GM18519 (cell line): ENCODE results near the gene RIT2.

ENCODE experiments used
- ATAC-seq: cut with Tn5 transposase; IDR thresholded peaks from one replicate; pipeline ENCODE4 v1.9.1; 2021; ENCODE audit warnings: mild to moderate bottlenecking, moderate library complexity; ENCODE audit not compliant: unreplicated experiment, low FRiP score

RIT2 gene

DNA sequence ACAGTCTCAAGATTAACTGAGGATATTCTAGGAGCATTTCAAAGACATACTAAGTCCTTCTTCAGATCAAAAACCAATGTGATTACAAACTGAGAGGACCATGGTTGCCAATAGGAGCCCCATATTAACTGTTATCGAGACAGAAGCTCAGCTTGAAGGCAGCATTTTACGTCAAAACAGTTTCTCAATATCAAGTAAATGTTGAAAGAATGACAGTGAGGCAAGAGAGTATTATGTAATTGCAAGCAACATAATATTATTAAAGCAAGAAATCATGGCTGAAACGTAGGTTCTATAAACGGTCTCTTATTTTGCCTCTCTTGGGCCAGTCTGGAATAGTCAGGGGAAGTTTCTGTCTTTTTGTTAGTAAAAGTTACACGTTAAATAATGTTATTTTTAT is 22.9 kb downstream of the RIT2 start:
- ATAC-seq, result no peak

DNA sequence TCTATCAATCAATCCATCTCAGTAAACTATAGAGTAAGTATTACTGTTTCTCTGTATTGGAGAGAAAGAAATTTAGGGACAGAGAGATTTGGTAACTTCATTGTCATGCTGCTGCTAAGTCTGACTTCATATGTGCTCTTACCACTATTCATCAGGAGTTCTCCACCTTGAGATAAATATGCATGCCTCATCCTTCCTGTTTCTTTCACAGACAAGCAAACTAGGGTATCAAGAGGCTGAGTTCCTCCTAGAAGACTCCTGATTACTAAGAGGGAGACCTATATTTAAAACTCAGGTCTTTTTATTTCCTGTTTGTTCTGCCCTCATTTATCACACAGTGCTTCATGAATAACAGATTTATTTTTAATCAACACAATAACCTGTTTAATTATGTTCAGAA is 34.1 kb downstream of the RIT2 start:
- no peak for ATAC-seq

DNA sequence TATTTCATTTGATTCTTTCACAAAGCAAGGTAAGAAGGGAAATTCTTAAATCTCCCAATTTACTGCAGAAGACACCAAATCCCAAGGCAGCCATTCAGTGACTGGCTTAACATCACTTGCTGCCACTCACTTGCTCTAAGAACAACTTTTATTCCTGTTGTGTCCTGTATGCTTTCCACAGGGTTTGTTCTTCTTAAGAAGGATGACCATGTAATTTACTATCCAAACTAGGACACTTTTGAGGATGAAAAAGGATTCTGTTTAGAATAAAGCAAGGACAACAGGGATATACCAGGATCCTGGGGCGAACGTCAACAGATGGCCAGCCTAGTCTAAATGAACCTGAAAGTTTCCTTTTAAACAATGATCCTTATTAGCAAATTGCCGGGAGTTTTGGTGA is 34.8 kb downstream of the RIT2 start:
- no peak for ATAC-seq

- ATAC-seq, result no peak
Observed at GRCh38 chr18:43079422-43079821, 36.1 kb downstream of the RIT2 start.

GRCh38 chr18:43078478-43079092 is 36.9 kb downstream of the RIT2 start:
- no peak for ATAC-seq

DNA sequence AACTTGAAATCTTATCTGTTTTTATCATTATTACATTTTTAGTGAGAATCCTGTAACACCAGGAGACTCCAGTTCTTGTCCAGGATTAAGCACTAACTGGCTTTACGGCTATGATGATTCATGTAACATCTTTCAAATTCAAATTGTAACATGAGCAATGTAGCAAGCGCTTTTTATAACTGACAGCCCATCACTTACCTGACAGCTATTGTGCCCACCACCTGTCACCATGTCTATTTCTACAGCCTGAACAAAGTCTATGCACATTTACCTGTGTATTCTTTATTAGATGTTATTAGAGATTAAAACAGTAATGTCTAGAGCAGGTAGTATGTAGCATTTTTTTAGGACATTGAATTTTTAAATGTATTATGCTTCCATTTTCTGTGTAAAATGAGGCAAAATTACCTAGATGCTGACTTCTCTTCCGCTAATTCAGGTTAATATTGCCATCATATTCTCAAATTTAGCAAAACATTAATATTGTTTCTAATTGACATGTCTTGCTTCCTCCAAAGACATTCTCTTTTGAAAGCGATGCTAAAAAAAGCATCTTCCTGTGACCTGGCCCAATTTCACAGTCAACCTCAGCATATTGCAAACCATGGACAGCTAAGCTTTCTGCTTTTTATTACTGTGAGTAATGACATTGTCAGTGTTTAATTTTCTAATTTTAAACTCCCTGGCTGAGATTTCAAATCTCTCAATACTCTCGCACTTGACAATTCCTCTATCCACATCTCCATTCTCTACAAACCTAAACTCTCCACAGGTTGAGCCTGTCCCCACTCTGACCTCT is 37.8 kb downstream of the RIT2 start:
- no peak for ATAC-seq

DNA sequence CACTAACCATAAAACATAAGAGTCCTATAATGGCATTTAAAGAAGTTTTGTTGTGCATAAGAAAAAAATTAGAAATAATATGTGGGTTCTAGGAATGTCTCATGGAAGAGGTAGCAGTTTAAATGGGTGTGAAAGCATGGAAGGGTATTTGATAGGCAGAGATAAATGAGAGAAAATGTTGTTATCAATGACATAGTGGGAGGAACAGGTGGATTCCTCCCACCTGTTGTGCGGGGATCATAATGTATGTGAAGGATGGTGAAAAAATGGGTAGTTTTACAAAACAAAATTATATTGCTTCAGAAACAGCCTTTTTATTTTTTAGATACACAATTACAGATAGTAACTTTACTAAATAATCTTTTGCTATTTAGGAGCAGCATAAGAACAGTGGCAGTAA is 41.7 kb downstream of the RIT2 start:
- no peak for ATAC-seq

GRCh38 chr18:43068781-43069180 is 46.7 kb downstream of the RIT2 start:
- ATAC-seq, result no peak

- ATAC-seq, result no peak
Observed at GRCh38 chr18:43067570-43067969, 47.9 kb downstream of the RIT2 start.

DNA sequence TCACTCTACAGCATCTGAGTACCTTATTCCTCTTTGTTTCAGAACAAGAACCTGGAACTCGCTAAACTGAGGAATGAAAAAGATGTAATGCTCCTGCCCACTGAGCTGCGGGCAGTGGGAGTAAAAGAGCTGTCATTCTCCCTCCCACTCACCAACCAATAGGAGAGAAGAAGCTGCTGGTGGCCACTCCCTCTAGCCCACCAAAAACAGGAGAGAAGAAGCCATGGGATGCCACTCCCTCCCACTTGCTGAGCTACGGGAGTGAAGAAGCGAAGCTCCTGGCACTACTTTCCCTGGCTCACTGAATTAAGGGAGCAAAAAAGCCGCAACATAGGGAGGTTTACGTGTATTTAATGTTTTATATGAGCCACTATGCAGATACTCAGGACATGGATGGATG is 53.7 kb downstream of the RIT2 start:
- ATAC-seq, result no peak

DNA sequence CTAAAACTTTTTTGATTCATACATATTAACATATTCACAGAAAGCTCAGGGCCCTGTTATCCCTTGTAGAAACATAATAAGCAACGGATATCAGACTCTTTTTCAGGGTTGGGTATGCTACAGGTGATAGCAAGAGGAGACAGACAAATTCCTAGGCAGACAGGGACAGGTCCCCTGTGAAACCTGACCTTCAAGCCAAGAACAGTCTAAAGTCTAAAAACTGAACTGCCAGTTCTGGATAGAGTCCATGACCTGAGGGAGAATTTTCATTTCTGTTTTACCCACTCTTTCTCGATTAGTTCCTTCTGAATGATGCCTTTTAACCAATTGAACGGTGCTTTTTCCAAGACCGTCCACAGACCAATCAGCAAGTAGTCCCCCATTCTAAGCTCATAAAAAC is 54.2 kb downstream of the RIT2 start:
- no peak for ATAC-seq

- ATAC-seq, result no peak
Observed at GRCh38 chr18:43060020-43060419, 55.5 kb downstream of the RIT2 start.

- ATAC-seq, result no peak
Observed at GRCh38 chr18:43054815-43055519, 60.5 kb downstream of the RIT2 start.

DNA sequence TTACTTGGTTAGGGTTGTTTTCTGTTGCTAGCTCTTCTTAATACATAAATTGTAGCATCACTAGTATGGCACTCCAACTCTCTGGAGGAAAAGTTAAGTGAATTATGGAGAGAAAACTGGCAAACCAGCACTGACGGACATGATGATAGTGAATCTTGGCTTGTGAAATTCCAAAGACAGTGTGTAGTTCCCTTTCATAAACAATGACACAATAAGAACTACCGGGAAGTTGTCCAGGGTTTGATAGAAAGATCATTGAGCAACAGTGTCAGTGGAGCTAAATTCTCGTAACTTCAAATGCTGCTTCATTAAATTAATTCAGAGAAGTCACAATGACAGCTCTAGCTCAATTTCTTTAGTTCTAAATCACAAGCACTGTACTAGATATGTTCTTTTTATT is 66.5 kb downstream of the RIT2 start:
- no peak for ATAC-seq

- ATAC-seq, result no peak
Observed at GRCh38 chr18:43046322-43046721, 69.2 kb downstream of the RIT2 start.

DNA sequence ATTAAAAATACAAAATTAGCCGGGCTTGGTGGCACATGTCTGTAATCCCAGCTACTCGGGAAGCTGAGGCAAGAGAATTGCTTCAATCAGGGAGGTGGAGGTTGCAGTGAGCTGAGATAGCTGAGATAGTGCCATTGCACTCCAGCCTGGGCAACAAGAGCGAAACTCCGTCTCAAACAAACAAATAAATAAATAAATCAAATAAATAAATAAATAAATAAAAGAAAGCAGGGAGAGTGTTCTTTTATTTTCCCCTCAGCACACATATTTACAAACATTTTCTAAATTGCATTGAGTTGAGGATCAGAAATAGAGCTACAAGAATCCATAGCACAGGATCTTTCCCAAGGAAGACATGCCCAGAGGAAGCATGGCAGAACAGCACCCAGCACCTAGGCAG is 71.9 kb downstream of the RIT2 start:
- ATAC-seq, result no peak

DNA sequence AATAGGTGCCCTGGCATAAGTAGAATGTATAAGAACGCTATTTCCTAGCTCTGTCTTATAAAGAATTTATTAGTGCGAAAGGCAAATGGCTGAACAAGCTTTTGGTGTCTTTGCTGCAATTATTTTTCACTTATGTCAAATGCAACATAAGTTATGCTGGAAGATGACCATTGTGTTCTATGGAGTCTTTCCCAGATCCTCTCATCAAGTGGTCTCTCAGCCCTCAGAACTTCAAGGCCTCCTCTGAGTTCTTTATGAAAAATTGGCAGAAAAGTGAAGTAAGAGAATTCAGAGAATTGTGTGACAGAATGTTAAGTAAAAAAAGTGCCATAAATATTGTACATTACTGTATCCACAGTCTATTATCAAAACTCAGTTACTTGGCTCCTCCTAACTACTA is 75.2 kb downstream of the RIT2 start:
- ATAC-seq, result no peak

DNA sequence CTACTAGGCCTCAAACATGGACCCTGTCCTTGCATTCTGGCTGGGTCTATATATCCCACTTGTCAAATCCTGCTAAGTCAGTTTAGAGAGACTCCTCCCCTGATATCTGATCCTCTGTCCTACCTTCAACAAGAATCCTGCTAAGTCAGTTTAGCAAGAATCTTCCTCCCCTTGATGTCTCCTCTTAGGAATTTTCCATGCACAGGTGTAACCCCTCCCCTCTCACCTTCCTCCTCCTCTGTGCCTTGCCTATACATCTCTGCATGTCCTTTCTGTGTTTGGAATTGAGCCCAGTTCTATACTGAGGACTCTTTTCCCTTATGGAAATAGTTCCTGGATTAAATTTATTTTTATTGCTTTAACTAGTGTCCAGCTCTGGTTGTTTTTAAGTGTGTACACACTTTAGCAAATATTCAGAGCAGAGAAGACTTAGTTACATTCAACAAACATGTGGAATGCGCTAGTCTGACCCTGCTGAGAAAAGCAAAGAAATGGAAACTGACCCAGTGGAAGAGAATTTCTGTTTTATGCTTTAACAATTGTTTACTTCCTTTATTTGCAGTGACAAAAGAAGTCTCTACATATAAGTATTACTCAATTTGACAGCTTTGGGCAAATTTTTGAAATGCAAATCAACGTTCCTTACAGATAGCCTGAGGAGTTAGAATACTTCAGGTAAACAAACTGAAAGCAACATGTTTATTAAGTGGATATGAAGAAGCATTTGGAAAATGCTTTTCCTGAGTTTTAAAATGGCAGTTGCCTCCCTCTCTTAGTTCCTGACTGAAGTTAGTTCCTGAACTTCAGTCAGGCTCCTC is 80.6 kb downstream of the RIT2 start:
- ATAC-seq, result no peak

DNA sequence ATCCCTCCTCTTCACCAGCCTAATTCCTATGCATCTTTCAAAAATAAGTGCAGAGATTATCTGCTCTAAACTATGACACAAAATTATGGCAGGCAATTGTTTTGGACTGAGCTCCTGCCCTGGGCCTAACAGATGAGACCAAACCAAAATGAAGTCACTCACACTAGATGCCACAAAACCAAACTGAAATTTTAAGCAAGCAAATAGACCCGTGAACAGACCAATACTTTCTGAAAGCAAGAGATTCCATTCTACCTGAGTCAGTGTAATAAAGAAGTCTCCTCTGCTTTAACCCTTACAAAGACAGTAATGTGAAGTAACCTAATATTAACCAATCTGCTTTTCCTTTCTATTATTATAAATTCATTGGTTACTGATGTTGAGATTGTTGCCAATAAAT is 84.3 kb downstream of the RIT2 start:
- ATAC-seq, result no peak

DNA sequence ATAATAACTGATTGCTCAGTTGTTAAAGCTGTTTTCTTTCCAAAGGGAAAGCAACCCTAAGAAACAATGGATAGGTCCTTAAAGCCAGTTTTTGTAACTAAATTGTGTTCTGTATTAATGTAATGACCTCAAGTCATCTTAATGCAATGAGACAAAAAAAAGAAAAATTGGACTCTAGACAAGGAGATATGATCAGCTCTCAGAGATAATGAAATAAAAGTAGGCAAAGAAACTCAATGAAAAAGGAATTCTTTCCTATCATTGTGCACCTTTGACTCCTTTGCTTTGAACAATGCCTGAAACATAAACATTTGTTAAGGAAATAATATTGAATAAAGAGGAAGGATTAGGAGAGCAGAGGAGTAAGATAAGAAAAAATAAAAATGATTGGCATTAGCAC is 86.1 kb downstream of the RIT2 start:
- no peak for ATAC-seq

DNA sequence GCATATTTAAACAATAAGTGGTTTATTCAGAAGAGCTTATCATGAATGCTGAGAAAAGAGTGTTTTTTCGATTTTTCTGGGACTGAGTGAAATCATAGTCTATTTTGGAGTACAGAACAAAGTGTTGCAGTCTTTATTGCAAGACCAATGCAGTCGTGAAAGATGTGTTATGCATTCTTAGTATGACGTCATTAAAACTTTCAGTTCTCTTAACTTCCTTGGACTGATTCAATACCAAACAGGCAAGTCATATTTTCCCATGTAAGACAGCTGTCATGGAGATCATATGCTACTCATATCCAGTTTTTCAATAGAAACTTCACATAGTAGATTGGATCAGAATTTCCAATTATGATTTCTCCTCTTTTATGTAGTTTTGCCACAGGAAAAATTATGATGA is 92.6 kb downstream of the RIT2 start:
- ATAC-seq, result no peak
